Measurements from ENCODE around the gene GNB1.

The GNB1 gene

DNA sequence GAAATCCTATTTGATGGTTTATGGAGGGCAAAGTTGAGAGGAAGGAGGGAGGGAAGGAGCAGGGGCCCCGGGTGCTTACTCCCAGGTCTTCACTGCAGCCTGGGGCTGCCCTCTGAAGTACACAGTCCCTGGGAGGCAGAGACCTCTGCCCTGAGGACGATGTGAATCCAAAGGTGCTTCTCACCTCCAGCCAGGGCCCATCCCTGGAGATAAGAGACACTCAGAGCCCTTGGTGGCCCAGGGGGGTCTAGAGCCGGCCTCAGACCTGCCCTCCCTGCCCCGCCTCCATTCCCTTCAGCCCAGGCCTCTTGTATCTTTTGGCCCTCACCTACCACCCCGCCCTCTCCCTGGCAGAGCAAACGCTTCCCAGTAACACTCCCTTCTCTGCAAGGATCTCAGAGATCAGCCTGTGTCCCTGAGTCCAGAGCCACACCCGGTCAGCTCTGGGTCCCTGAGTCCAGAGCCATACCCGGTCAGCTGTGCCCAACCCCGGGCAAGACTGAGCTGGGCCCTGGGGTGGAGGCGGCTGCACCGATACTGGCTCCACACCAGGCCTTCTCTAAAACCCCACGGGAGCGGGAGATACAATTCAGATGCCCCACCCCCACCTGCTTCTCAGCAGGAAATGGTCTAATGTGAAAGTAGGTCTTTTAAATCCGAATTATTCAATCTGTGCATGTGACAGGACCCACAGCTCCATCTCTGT lies 3.6 kb upstream of the GNB1 start:
- H2BK120ac ChIP-seq (ENCODE audit: low read depth, low read length) = no peak overlapping the region
- no peak overlapping the region for H3K27ac ChIP-seq (ENCODE audit: low read length, poor library complexity, severe bottlenecking)
- no peak overlapping the region for H3K23ac ChIP-seq (ENCODE audit: low read length in 2 of 2)
- no peak overlapping the region for H2BK5ac ChIP-seq (ENCODE audit: low read depth, low read length, poor library complexity, severe bottlenecking)
- peaks cover 20% of the 10 kb centered on the region for H3K79me1 ChIP-seq (replicated peaks; ENCODE audit: low read length, poor library complexity, severe bottlenecking)
- no peak overlapping the region for H4K91ac ChIP-seq (ENCODE audit: low read length)
- H2BK15ac ChIP-seq (ENCODE audit: low read depth, poor library complexity, severe bottlenecking) = no peak overlapping the region
- peaks cover 0 to 11% of the 10 kb centered on the region in 2 experiments for H3K27me3 ChIP-seq (ENCODE audit: control insufficient read depth in 1 of 2, insufficient read depth in 1 of 2, low read length in 2 of 2)
- H3K4me2 ChIP-seq (ENCODE audit: low read length, poor library complexity, severe bottlenecking) = no peak overlapping the region
- 43% methylated on average over 12 of the region's 14 CpGs for WGBS
- H2AFZ ChIP-seq (ENCODE audit: low read depth, low read length) = peak overlapping the region; percentile 57
- peak overlapping the region; percentile 52 for H3K9ac ChIP-seq (ENCODE audit: low read length)
- H3K4me3 ChIP-seq (ENCODE audit: insufficient read depth in 1 of 2, low read depth in 1 of 2, low read length in 2 of 2) = peak overlapping the region in 1 of 2 experiments; percentile 55
- H3K4me1 ChIP-seq (ENCODE audit: control insufficient read depth, insufficient read depth, low read depth, low read length) = peaks cover 31% of the 10 kb centered on the region
- H2AK5ac ChIP-seq (ENCODE audit: low read length, severe bottlenecking) = no peak overlapping the region
- H3K14ac ChIP-seq (ENCODE audit: low read length in 2 of 2) = peak overlapping the region in 1 of 2 experiments; percentile 57
- H3K18ac ChIP-seq (ENCODE audit: low read depth in 1 of 2, low read length in 2 of 2) = peak overlapping the region in 1 of 2 experiments; percentile 51
- peak overlapping the region in 1 of 2 experiments; percentile 20 for H3K4ac ChIP-seq (ENCODE audit: low read depth in 1 of 2, low read length in 2 of 2)
- peak overlapping the region in 1 of 2 experiments; percentile 16 for H2BK12ac ChIP-seq (ENCODE audit: low read length in 2 of 2)
- no peak overlapping the region for H4K8ac ChIP-seq (ENCODE audit: low read length)
- peaks cover 0 to 11% of the 10 kb centered on the region in 2 experiments for H3K36me3 ChIP-seq (ENCODE audit: control insufficient read depth in 1 of 2, insufficient read depth in 2 of 2, low read depth in 1 of 2, low read length in 2 of 2)
- H3K9me3 ChIP-seq (ENCODE audit: control insufficient read depth, low read length) = no peaks in the 10 kb centered on the region
- DNase-seq = no peak

DNA sequence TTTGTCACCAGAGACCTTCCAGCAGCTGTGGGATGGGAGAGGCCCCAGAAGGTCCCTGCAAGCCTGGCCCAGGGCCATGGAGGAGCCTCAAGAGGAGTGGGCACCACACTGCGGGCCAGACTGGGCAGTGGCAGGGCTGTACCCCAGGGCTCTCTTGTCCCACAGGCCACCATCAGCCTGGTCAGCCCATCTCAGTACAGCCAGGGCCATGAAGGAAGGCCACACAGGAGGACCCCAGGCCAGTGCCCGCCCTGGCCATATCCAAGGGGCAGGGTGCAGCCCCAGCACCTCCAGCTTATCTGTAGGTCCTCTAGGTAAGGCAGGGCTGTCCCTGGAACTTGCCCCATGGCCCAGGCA lies 3.1 kb upstream of the GNB1 start:
- H2BK5ac ChIP-seq (ENCODE audit: low read depth, low read length, poor library complexity, severe bottlenecking) = no peak overlapping the region
- no peaks in the 10 kb centered on the region for H3K9me3 ChIP-seq (ENCODE audit: control insufficient read depth, low read length)
- no peak for DNase-seq
- peaks cover 20% of the 10 kb centered on the region for H3K79me1 ChIP-seq (replicated peaks; ENCODE audit: low read length, poor library complexity, severe bottlenecking)
- H3K14ac ChIP-seq (ENCODE audit: low read length in 2 of 2) = peak overlapping the region in 1 of 2 experiments; percentile 30
- H3K4me1 ChIP-seq (ENCODE audit: control insufficient read depth, insufficient read depth, low read depth, low read length) = peaks cover 31% of the 10 kb centered on the region
- no peak overlapping the region for H3K4ac ChIP-seq (ENCODE audit: low read depth in 1 of 2, low read length in 2 of 2)
- H2BK15ac ChIP-seq (ENCODE audit: low read depth, poor library complexity, severe bottlenecking) = no peak overlapping the region
- peaks cover 0 to 11% of the 10 kb centered on the region in 2 experiments for H3K27me3 ChIP-seq (ENCODE audit: control insufficient read depth in 1 of 2, insufficient read depth in 1 of 2, low read length in 2 of 2)
- no peak overlapping the region for H4K8ac ChIP-seq (ENCODE audit: low read length)
- no peak overlapping the region for H3K23ac ChIP-seq (ENCODE audit: low read length in 2 of 2)
- H2BK120ac ChIP-seq (ENCODE audit: low read depth, low read length) = peak overlapping the region; percentile 13
- peaks cover 0 to 11% of the 10 kb centered on the region in 2 experiments for H3K36me3 ChIP-seq (ENCODE audit: control insufficient read depth in 1 of 2, insufficient read depth in 2 of 2, low read depth in 1 of 2, low read length in 2 of 2)
- H3K18ac ChIP-seq (ENCODE audit: low read depth in 1 of 2, low read length in 2 of 2) = no peak overlapping the region
- H3K4me2 ChIP-seq (ENCODE audit: low read length, poor library complexity, severe bottlenecking) = no peak overlapping the region
- peak overlapping the region; percentile 18 for H4K91ac ChIP-seq (ENCODE audit: low read length)
- H2AFZ ChIP-seq (ENCODE audit: low read depth, low read length) = no peak overlapping the region
- WGBS = 96% methylated on average over 2 of the region's 2 CpGs
- H2AK5ac ChIP-seq (ENCODE audit: low read length, severe bottlenecking) = no peak overlapping the region
- H3K9ac ChIP-seq (ENCODE audit: low read length) = peak overlapping the region; percentile 52
- peak overlapping the region in 1 of 2 experiments; percentile 59 for H2BK12ac ChIP-seq (ENCODE audit: low read length in 2 of 2)
- H3K27ac ChIP-seq (ENCODE audit: low read length, poor library complexity, severe bottlenecking) = no peak overlapping the region
- H3K4me3 ChIP-seq (ENCODE audit: insufficient read depth in 1 of 2, low read depth in 1 of 2, low read length in 2 of 2) = no peak overlapping the region

DNA sequence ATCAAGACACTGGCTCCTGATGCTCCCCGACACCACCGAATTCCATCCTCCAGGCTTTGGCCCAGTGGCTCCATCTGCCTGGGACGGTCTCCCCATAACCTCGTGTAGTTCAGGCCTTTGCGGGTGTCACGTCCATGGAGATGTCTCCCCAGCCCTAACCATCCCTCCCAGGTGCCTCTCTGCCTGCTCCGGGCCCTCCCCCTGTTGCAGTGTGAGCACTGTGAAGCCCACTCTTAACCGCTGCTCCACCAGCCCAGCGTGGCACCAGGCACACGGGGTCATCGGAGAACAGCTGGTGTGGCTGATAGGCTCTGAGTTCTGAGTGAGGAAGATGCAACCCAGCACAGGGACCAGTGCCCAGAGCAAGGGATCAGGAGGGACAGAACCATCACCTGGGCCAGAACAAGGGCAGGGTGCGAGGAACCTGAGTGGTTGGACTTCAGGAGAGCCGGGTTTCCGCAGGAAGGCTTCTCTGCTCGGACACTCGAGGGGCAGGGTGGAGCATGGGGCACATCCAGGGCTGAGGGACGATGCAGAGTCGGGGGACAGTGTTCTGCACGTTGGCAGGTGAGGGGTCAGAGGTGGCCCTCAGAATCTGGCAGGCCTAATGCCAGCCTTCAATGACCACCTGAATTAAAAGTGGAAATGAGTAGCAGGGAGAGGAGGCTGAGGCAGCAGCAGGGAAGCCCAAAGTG lies 2.6 kb upstream of the GNB1 start:
- H3K23ac ChIP-seq (ENCODE audit: low read length in 2 of 2) = no peak overlapping the region
- no peak overlapping the region for H3K27ac ChIP-seq (ENCODE audit: low read length, poor library complexity, severe bottlenecking)
- no peak overlapping the region for H3K4ac ChIP-seq (ENCODE audit: low read depth in 1 of 2, low read length in 2 of 2)
- peaks cover 0 to 11% of the 10 kb centered on the region in 2 experiments for H3K27me3 ChIP-seq (ENCODE audit: control insufficient read depth in 1 of 2, insufficient read depth in 1 of 2, low read length in 2 of 2)
- no peak overlapping the region for H4K8ac ChIP-seq (ENCODE audit: low read length)
- no peak overlapping the region for H3K4me3 ChIP-seq (ENCODE audit: insufficient read depth in 1 of 2, low read depth in 1 of 2, low read length in 2 of 2)
- H3K4me2 ChIP-seq (ENCODE audit: low read length, poor library complexity, severe bottlenecking) = no peak overlapping the region
- H3K18ac ChIP-seq (ENCODE audit: low read depth in 1 of 2, low read length in 2 of 2) = no peak overlapping the region
- no peak overlapping the region for H4K91ac ChIP-seq (ENCODE audit: low read length)
- H2BK15ac ChIP-seq (ENCODE audit: low read depth, poor library complexity, severe bottlenecking) = peak overlapping the region; percentile 65
- no peak overlapping the region for H2AK5ac ChIP-seq (ENCODE audit: low read length, severe bottlenecking)
- H3K79me1 ChIP-seq (replicated peaks; ENCODE audit: low read length, poor library complexity, severe bottlenecking) = peaks cover 20% of the 10 kb centered on the region
- H2AFZ ChIP-seq (ENCODE audit: low read depth, low read length) = no peak overlapping the region
- H3K9me3 ChIP-seq (ENCODE audit: control insufficient read depth, low read length) = no peaks in the 10 kb centered on the region
- peak overlapping the region; percentile 13 for H2BK120ac ChIP-seq (ENCODE audit: low read depth, low read length)
- no peak for DNase-seq
- no peak overlapping the region for H3K9ac ChIP-seq (ENCODE audit: low read length)
- no peak overlapping the region for H3K14ac ChIP-seq (ENCODE audit: low read length in 2 of 2)
- H2BK5ac ChIP-seq (ENCODE audit: low read depth, low read length, poor library complexity, severe bottlenecking) = no peak overlapping the region
- no peak overlapping the region for H2BK12ac ChIP-seq (ENCODE audit: low read length in 2 of 2)
- H3K4me1 ChIP-seq (ENCODE audit: control insufficient read depth, insufficient read depth, low read depth, low read length) = peaks cover 34% of the 10 kb centered on the region
- peaks cover 0 to 11% of the 10 kb centered on the region in 2 experiments for H3K36me3 ChIP-seq (ENCODE audit: control insufficient read depth in 1 of 2, insufficient read depth in 2 of 2, low read depth in 1 of 2, low read length in 2 of 2)
- 89% methylated on average over 19 of the region's 19 CpGs for WGBS

DNA sequence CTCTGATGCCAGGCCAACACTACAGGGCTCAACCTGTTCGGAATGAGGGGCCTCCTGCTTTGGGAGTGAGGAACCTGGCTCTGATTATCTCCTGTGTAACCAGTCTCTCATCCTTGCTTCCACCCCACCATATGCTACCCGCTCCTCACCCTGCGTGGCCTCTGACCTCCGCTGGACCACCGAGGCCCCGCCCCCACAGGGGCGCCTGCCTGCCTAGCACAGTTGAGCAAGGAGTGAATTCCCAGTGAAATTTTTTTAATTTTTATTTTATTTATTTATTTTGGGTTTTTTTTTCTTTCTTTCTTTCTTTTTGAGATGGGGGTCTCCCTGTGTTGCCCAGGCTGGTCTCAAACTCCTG lies 1.9 kb upstream of the GNB1 start:
- no peak for DNase-seq
- Histone ChIP-seq H2BK120ac (ENCODE audit: low read depth, low read length) (no peak overlapping the region), H3K79me1 (replicated peaks; ENCODE audit: low read length, poor library complexity, severe bottlenecking) (peaks cover 20% of the 10 kb centered on the region), H3K4me2 (ENCODE audit: low read length, poor library complexity, severe bottlenecking) (no peak overlapping the region), H2BK15ac (ENCODE audit: low read depth, poor library complexity, severe bottlenecking) (no peak overlapping the region), H3K9ac (ENCODE audit: low read length) (peak overlapping the region; percentile 87), H3K14ac (ENCODE audit: low read length in 2 of 2) (no peak overlapping the region), H2AK5ac (ENCODE audit: low read length, severe bottlenecking) (no peak overlapping the region), H3K9me3 (ENCODE audit: control insufficient read depth, low read length) (no peaks in the 10 kb centered on the region), H2BK5ac (ENCODE audit: low read depth, low read length, poor library complexity, severe bottlenecking) (no peak overlapping the region), H3K23ac (ENCODE audit: low read length in 2 of 2) (no peak overlapping the region), H4K91ac (ENCODE audit: low read length) (no peak overlapping the region), H3K4ac (ENCODE audit: low read depth in 1 of 2, low read length in 2 of 2) (no peak overlapping the region), H3K4me3 (ENCODE audit: insufficient read depth in 1 of 2, low read depth in 1 of 2, low read length in 2 of 2) (peak overlapping the region in 1 of 2 experiments; percentile 85), H3K36me3 (ENCODE audit: control insufficient read depth in 1 of 2, insufficient read depth in 2 of 2, low read depth in 1 of 2, low read length in 2 of 2) (peaks cover 0 to 14% of the 10 kb centered on the region in 2 experiments), H3K18ac (ENCODE audit: low read depth in 1 of 2, low read length in 2 of 2) (no peak overlapping the region), H2AFZ (ENCODE audit: low read depth, low read length) (no peak overlapping the region), H3K27ac (ENCODE audit: low read length, poor library complexity, severe bottlenecking) (no peak overlapping the region), H3K27me3 (ENCODE audit: control insufficient read depth in 1 of 2, insufficient read depth in 1 of 2, low read length in 2 of 2) (peaks cover 0 to 11% of the 10 kb centered on the region in 2 experiments), H3K4me1 (ENCODE audit: control insufficient read depth, insufficient read depth, low read depth, low read length) (peaks cover 36% of the 10 kb centered on the region), H4K8ac (ENCODE audit: low read length) (no peak overlapping the region), H2BK12ac (ENCODE audit: low read length in 2 of 2) (no peak overlapping the region)
- WGBS = 90% methylated on average over 2 of the region's 7 CpGs
